HG02642 (cell line): ENCODE results near the gene CDC42BPG.
"Not testable (repeated sequence)": the region's sequence is repeated elsewhere in the genome, so short reads cannot be mapped to it uniquely, and the experiment has no call there.

Experiments
- ATAC-seq: cut with Tn5 transposase; IDR thresholded peaks from one replicate; pipeline ENCODE4 v1.9.1; 2021; ENCODE audit warnings: mild to moderate bottlenecking; ENCODE audit not compliant: unreplicated experiment, poor library complexity

Gene CDC42BPG

GRCh38 chr11:64836448-64837072 lies 7.9 kb downstream of the CDC42BPG start:
- no peak for ATAC-seq

GRCh38 chr11:64835616-64836447 lies 8.6 kb downstream of the CDC42BPG start:
- ATAC-seq: no peak

GRCh38 chr11:64834723-64835615 lies 9.5 kb downstream of the CDC42BPG start:
- ATAC-seq: no peak

- ATAC-seq: no peak
These were observed 10.3 kb downstream of the CDC42BPG start for GRCh38 chr11:64834031-64834722.

GRCh38 chr11:64833509-64833908 lies 10.9 kb downstream of the CDC42BPG start:
- no peak for ATAC-seq

GRCh38 chr11:64833198-64833502 lies 11.3 kb downstream of the CDC42BPG start:
- no peak for ATAC-seq

GRCh38 chr11:64832467-64833197 lies 11.8 kb downstream of the CDC42BPG start:
- ATAC-seq: no peak

- ATAC-seq: no peak
These were observed 13.0 kb downstream of the CDC42BPG start for GRCh38 chr11:64831411-64831891.

GRCh38 chr11:64829536-64830251 lies 14.8 kb downstream of the CDC42BPG start:
- ATAC-seq: no peak

GRCh38 chr11:64827451-64827839 lies 17.0 kb downstream of the CDC42BPG start:
- no peak for ATAC-seq

- ATAC-seq: no peak
These were observed 17.6 kb downstream of the CDC42BPG start for GRCh38 chr11:64826578-64827450.

GRCh38 chr11:64826062-64826461 lies 18.4 kb downstream of the CDC42BPG start:
- no peak for ATAC-seq

- ATAC-seq: no peak
These were observed 20.8 kb downstream of the CDC42BPG start for GRCh38 chr11:64823568-64824119.

- no peak for ATAC-seq
These were observed 27.0 kb downstream of the CDC42BPG start for GRCh38 chr11:64817476-64817875.

- ATAC-seq: not testable (repeated sequence)
These were observed 29.0 kb downstream of the CDC42BPG start for GRCh38 chr11:64815433-64815832.

- ATAC-seq: peak; percentile 48
These were observed 29.7 kb downstream of the CDC42BPG start for GRCh38 chr11:64814712-64815187.

GRCh38 chr11:64813826-64814225 lies 30.6 kb downstream of the CDC42BPG start:
- no peak for ATAC-seq

GRCh38 chr11:64810891-64811272 lies 33.6 kb downstream of the CDC42BPG start:
- ATAC-seq: no peak
